Endometrium (tissue), 2 donors: ENCODE data around the gene ABHD17C.

Experiments
- FAIRE-seq: peaks from 2 replicates; lab custom pipeline; 2012; peaks lifted over from hg19 to GRCh38; lab: Jason Lieb, UNC
- donor health status: control.
- donor health status: control.

Gene ABHD17C

DNA sequence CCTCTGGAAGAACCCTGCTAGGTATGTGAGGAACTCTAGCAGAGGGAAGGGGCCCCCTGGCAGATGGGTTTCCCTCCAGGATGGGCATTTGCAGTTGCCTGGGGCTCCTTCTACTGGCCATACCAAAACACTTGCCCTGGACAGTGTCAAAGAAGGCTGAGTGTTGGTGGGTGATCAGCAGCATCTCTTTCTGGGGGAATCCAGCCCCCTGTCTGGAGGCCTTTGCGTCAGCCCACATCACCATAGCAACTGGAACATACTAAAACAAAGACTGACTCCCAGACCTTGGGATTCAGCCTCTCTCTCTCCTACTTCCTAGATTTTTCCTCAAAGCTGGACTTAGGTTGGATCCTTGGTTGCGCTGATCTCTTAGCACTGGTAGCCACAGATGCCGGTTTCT, 92.2 kb downstream of the ABHD17C start:
- FAIRE-seq: no peak

DNA sequence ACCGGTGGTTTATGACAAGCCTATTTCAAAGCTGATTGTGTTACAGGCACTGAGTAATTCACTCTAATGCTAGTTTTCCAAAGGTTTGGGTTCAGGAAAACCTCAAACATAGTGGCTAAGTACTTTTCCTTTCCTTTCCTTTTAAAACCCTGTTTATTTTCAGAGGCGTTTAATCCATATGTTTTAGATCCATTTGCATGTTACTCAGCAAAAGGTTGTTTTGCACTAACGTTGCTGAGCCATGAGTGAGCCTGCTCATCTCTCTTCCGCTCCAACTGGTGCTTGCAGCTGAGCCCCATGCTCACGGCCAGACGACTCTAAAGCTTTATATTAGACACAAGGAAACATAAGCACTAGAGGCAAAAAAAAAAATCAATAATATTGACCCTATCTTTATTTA, 93.4 kb downstream of the ABHD17C start:
- no peak for FAIRE-seq

DNA sequence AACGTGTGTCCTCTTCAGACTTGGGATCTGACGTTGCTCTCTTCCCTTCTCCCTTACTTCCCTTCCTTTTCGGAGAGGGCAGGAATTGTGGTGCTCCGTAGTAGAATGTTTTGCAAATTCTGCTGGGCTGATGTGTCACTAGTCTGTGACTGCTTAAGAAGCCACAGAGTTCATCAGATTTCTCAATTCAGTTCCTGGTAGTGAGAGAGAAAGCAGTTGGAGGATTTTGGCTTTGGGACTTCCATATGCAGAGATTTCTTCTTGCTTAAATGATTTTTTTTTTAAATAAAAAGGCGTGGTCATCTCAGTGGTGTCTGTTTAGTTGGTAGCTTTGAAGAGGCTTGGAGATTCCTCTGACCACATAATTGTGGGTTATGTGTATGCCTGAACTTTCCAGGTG, 94.2 kb downstream of the ABHD17C start:
- no peak for FAIRE-seq

DNA sequence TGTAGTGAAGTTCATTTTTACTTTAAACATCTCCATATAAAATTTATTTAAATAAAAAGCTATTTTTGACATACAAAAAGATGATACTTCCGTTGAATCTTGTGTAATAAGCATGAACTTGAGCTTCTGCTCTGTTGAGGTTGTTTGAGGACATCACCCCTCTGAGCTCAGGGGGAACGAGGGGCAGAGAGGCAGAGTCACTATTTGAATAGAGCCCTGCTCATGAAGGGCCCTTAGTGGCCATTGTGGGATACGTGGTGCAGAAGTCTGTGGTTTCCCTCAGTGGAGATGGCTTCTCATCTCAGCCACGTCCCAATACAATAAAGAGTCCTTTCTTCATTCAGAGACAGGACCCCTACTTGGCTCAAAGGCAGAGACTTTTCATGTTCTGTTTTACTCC, 94.7 kb downstream of the ABHD17C start:
- FAIRE-seq: no peak

DNA sequence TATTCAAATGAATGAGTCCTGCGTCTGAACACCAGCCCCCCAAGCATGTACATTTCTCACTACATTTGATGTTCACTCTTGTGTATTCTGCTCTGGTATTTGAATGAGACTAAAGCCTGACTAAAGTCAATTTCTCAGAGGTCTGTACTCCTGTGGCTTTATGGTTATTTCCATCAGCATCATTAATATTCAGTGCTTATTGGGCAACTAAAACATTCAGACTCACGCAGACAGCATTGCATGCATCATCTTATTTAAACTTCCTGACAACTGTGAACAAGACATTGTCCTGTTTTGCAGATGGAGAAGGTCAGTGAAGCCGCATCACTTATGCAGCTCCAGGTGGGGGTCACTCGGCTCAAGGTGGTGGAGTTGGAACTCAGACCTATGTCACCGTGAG, 95.1 kb downstream of the ABHD17C start:
- FAIRE-seq: no peak

DNA sequence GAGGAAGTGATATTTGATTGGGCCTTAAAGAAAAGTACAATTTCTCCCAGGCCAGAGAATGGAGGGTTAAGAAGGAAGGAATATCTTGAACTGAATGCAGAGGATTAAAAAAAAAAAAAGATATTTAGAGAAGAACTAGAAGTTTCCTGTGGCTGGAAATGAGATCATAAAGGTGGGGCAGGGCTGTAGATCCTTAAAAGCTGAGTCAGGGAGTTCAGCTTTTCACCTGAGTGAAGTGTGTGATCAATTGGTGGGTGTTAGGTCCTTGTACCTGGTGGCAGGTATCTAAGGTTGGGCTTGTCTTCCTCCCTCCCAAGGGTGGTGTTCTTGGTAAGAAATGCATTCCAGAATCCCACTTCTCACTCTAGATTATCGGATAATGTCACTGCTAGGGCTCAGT, 95.9 kb downstream of the ABHD17C start:
- FAIRE-seq: no peak

DNA sequence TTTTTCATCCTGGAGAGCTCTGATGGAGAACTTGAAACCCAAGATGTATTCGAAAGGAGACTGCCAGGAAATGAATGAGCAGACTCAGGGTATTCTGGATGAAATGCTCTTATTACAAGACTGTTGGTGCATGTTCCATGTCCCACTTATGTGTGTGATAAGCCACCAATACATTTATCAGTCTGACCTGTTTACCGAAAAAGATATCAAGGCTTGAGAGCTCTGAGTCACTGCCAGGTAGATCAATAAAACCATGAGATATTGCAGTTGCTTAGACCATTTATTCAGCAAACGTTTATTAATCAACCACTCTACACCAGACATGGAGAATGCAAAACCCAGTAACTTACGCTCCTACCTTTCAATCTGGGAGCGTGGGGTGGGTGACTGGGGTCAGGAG, 101.3 kb downstream of the ABHD17C start:
- no peak for FAIRE-seq

DNA sequence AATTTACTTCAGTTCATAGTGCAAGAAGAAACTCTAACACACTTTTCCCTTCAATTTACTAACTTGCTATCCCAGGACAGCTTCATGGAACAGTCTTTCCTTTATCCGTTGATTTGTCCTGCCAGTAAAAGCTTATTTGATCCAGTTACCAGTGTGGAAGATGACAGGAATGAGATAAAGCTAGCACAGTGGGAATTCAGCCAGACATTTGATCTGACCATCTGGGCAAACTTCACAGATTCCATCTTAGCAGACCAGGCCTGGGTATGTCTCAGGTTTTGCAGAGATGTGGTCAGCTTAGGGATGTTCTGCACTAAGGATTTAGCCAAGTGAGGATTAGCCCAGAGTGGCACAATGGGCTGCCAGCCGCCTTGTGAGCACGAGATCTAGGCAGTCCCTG, 103.8 kb downstream of the ABHD17C start:
- no peak for FAIRE-seq

DNA sequence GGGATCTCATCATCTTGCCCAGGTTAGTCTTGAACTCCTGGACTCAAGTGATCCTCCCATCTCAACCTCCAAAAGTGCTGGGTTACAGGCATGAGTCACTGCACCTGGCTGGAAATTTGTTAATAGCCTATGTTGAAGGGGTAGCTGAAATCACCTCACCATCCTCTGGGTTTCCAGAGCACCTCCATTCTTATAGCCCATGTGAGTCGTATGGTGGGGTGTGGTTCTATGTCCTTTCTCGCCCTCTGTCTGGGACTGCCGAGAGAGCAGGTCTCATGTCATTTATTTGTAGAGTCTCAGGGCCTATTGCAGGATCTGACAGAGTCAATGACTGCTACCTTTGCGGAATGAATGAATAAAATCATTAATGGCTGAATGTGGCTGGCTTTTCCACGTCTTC, 105.0 kb downstream of the ABHD17C start:
- no peak for FAIRE-seq

DNA sequence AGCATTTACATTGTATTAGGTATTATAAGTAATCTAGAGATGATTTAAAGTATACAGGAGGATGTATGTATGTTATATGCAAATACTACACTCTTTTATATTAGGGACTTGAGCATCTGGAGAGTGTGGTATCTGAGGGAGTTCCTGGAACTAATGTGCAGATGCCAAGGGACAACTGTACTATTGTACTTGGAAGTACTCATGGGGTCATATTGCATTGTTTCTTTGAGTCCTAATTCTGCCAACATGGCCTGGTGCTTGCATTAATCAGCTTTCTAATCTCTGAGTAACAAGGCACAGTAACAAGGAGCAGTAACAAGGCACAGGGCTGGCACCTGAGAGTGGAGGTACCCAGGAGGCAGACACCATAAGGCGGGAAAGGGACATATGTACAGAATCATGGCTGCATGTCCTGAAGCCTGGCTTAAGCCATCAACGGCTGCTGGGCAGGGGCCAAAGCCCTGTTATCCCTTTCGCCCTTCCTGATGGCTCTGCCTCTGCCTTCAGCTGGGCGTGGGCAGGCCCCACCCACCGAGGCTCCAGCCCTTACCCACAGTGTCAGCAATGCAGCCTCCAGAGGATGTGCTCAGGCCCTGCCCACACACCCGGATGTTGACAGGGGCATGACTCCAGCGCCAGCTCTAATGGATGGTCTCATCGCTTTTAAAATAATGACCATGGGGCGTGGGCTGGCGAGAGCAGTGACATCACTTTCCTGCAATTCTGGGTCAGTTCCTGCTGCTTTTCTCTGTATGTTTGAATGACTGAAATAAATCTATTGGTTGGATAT, 107.0 kb downstream of the ABHD17C start:
- no peak for FAIRE-seq

DNA sequence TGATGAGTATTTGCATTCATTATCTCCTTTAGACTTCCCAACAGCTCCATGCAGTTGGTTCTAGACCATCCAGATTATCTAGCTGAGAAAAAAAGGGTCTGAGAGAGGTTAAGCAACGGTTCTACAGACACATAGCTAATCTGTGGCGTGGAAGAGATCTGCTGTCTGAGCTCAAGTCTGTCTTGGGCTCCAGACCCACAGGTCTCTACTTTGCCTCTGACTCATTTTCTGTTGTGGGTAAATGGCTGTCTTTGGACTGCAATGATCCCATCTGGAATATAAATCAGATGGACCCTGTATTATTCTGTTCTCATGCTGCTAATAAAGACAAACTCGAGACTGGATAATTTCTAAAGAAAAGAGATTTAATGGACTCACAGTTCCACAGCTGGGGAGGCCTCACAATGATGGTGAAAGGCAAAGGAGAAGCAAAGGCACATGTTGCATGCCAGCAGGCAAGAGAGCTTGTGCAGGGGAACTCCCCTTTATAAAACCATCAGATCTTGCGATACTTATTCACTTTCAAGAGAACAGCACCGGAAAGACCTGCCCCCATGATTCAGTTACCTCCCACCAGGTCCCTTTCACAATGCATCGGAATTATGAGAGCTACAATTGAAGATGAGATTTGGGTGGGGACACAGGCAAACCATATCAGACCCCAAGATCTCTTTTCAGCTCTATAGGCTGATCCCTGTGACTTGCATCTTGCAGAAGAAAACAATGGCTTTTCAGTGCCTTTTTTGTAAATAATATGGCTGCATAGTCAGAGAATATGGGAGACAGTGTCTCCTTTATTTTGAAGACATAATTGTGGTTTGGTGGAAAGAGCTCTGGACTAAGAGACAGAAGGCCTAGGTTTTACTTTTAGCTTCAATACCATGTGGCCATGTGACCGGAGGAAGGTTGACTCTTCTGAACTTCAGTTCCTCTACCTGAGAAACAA, 108.7 kb downstream of the ABHD17C start:
- no peak for FAIRE-seq

DNA sequence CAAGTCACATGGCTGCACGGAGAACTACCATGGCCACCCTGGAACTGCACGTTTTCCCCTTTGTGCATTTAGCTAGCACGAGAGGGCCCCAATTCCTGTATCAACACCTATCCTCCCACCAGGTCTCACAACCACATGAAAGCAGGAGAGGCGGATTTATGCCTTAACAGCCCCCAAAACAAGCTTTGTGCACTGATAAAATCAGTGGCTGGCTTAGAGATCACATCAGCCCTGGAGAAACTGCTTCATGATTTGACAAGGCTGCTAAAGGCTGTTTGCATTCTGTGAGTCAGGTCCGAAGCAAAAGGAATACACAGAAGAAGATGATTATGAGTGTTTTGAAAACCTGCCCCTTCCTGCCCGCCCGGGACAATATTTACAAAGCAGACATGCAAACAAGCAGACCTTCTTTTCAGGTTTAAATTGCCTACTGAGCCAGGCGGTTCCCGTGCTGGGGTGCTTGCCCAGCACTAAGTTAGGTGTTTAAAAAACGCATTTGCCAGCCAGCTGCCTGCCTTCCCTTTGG, 109.9 kb downstream of the ABHD17C start:
- no peak for FAIRE-seq
